Suprapubic skin (tissue), 4 donors: ENCODE measurements around the gene RCOR3. TPM values are rescaled to one million over a fixed set of nuclear protein-coding genes. Genes with fewer than 3 reads are reported as not detected.

Experiments used
- DNase-seq, 2 donors: peaks; one replicate each; pipeline ENCODE4 v3.0.0-alpha.2; 2019; ENCODE audit warnings: low spot score in 2 of 2
- H3K27ac ChIP-seq: fragments of 200-600 bp; sonication (generic); one replicate; pipeline ENCODE4 v1.5.1; 2019
- H3K27me3 ChIP-seq: fragments of 200-600 bp; sonication (generic); one replicate; pipeline ENCODE4 v1.5.1; 2019
- H3K36me3 ChIP-seq: fragments of 200-600 bp; sonication (generic); one replicate; pipeline ENCODE4 v1.5.1; 2019
- H3K4me1 ChIP-seq: fragments of 200-600 bp; sonication (generic); one replicate; pipeline ENCODE4 v1.5.1; 2019
- H3K4me3 ChIP-seq: fragments of 200-600 bp; sonication (generic); one replicate; pipeline ENCODE4 v1.5.1; 2019; ENCODE audit warnings: mild to moderate bottlenecking
- H3K9me3 ChIP-seq: fragments of 200-600 bp; sonication (generic); one replicate; pipeline ENCODE4 v1.5.1; 2019
- CTCF ChIP-seq, 2 donors: fragments of 200-600 bp in 1 of 2; fragments of 450-650 bp in 1 of 2; sonication (generic) in 1 of 2; IDR thresholded peaks; one replicate each; pipeline ENCODE4 v1.5.1; 2016 to 2019; ENCODE audit warnings: antibody characterized with exemption in 2 of 2, mild to moderate bottlenecking in 1 of 2, moderate library complexity in 1 of 2
- EP300 ChIP-seq: sonication (generic); formaldehyde crosslinking; IDR thresholded peaks from one replicate; pipeline ENCODE4 v1.6.1; 2017; ENCODE audit warnings: antibody characterized with exemption
- POLR2A ChIP-seq, 2 donors: fragments of 450-650 bp; IDR thresholded peaks; one replicate each; pipeline ENCODE4 v1.6.1; 2017; ENCODE audit warnings: antibody characterized with exemption in 2 of 2, mild to moderate bottlenecking in 2 of 2, moderate library complexity in 2 of 2
- POLR2AphosphoS5 ChIP-seq, 3 donors: sonication (generic); formaldehyde crosslinking; IDR thresholded peaks; one replicate each; pipeline ENCODE4 v1.6.1; 2017; ENCODE audit warnings: antibody characterized with exemption in 3 of 3
- WGBS: methylation state at CpG from one replicate; pipeline ENCODE4 v1.1.5; 2018; 5-methylcytosine and 5-hydroxymethylcytosine counted together
- total RNA-seq, 4 donors: library from RNA; depleted of rRNA; stranded (reverse); fragments of >200 nt; gene quantifications; one replicate each; pipeline ENCODE4 v1.1.0, GENCODE V29; 2016

RCOR3 gene
- total RNA-seq, 4 donors from 2014 or later: 24.9 to 151 (median 42.9) TPM

GRCh38 chr1:211326140-211326527, 67.0 kb downstream of the RCOR3 start:
- peak overlapping the region; percentile 72 for H3K27ac ChIP-seq

DNA sequence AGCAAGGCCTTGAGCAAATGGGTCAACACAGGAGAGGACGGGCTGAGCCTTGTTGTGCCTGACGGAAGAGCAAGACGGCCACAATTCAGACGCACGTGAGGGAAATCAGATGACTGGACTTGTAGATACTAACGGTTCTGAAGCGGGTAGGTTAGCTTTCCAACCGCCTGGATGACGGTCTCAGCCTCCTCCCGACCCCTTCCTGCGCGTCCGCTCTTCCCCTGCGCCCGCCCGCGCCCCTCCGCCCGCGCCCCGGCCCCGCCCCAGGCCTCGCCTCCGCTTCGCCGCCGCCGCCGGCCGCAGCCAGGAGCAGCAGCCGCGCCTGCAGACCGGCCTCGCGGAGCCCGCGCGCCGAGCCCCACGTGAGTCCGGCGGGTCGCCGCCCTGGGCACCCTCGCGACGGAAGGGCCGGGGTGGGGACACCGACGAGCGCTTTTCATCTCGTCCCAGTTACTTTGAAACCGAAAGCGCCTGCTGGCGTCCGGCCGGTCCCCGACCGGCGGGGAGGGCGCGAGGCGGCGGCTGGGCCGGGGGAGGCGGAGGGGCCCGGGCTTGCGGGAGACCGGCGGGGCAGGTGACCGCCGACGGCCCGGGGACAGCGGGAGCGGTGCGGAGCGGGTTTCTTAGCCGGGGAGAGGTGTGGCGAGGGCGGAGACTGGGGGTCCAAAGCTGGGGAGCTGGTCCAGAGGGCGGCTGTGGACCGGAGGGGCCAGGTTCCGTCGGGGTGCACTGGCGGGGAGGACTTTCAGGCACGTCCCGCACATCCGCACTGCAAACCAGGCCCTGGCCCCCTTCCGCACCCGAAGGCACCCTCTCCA, 67.6 kb downstream of the RCOR3 start, which contains the start of gene TRAF5:
TRAF5 (plus strand) TSS at position 306 of the 818 bp plus-strand sequence. CDS start 26,407 bp downstream, outside the sequence.
- no peak for DNase-seq
- 1% methylated on average over 23 of the region's 91 CpGs for WGBS
- Histone ChIP-seq H3K27me3 (no peaks in the 10 kb centered on the region), H3K27ac (peak within 1 kb of the TSS; percentile 72), H3K9me3 (no peaks in the 10 kb centered on the region), H3K36me3 (no peaks in the 10 kb centered on the region), H3K4me3 (peak within 1 kb of the TSS; percentile 79), H3K4me1 (peaks cover 43% of the 10 kb centered on the region)
- TF ChIP-seq EP300: no peak
- TF ChIP-seq CTCF (IDR thresholded peaks at IDR 0.05): no peak
- no peak for TF ChIP-seq POLR2A (IDR thresholded peaks at IDR 0.05)
- TF ChIP-seq POLR2AphosphoS5 (IDR thresholded peaks at IDR 0.05): no peak

More at GRCh38 chr1:211326140-211326527, 67.0 kb downstream of the RCOR3 start:
- H3K4me1 ChIP-seq: peaks cover 39% of the 10 kb centered on the region
- no peaks in the 10 kb centered on the region for H3K9me3 ChIP-seq
- H3K36me3 ChIP-seq: no peaks in the 10 kb centered on the region
- H3K27me3 ChIP-seq: no peaks in the 10 kb centered on the region
- no peak for DNase-seq
- no peak for TF ChIP-seq CTCF (IDR thresholded peaks at IDR 0.05)
- no peak for TF ChIP-seq POLR2A (IDR thresholded peaks at IDR 0.05)
- no peak for TF ChIP-seq POLR2AphosphoS5 (IDR thresholded peaks at IDR 0.05)
- TF ChIP-seq EP300: no peak
- peak overlapping the region; percentile 79 for H3K4me3 ChIP-seq
- WGBS: 78% methylated on average over 8 of the region's 8 CpGs

DNA sequence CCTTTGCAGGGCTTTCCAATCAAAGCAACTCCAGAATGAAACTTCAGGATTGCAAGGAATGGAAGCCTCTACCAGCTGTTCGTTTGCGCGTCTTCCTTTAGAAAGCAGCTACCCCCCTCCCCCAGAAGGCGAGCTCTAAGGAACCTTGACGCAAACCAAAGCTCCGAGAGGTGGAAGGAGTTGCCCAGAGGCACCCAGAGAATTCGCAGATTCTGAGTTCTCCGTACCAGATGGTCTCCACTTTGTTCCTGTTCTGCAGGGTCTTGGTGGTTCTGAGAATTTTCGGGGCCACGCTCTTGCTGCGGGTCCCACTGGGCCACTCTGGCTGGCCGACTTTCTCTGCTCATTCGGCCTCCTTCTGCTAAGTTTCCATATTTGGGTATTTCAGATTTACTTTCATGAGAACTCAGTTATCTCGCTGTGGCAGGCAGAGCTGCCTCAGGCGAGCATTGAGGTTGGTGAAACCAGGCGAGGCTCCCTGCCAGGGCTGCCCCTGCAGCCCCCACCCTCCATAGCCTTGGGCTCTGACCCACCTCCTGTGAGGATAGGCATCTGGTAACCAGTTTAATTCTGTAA, 68.3 kb downstream of the RCOR3 start:
- peaks cover 49% of the 10 kb centered on the region for H3K4me1 ChIP-seq
- H3K36me3 ChIP-seq: no peaks in the 10 kb centered on the region
- 6% methylated on average over 14 of the region's 16 CpGs for WGBS
- no peak for DNase-seq
- H3K27me3 ChIP-seq: no peaks in the 10 kb centered on the region
- no peaks in the 10 kb centered on the region for H3K9me3 ChIP-seq
- no peak for TF ChIP-seq CTCF (IDR thresholded peaks at IDR 0.05)
- TF ChIP-seq EP300: no peak
- TF ChIP-seq POLR2A (IDR thresholded peaks at IDR 0.05): no peak
- no peak for TF ChIP-seq POLR2AphosphoS5 (IDR thresholded peaks at IDR 0.05)
- H3K27ac ChIP-seq: peak overlapping the region; percentile 72
- peak overlapping the region; percentile 79 for H3K4me3 ChIP-seq

- no peak for DNase-seq
- Histone ChIP-seq H3K27me3 (no peaks in the 10 kb centered on the region), H3K4me3 (peak overlapping the region; percentile 79), H3K9me3 (no peaks in the 10 kb centered on the region), H3K4me1 (peaks cover 49% of the 10 kb centered on the region), H3K27ac (no peak overlapping the region), H3K36me3 (no peaks in the 10 kb centered on the region)
- TF ChIP-seq EP300 (no peak), POLR2A (IDR thresholded peaks at IDR 0.05) (no peak), CTCF (IDR thresholded peaks at IDR 0.05) (no peak), POLR2AphosphoS5 (IDR thresholded peaks at IDR 0.05) (no peak)
- 89% methylated on average over 11 of the region's 11 CpGs for WGBS
Observed at GRCh38 chr1:211328084-211328694, 69.0 kb downstream of the RCOR3 start.
